Chondrocyte (in vitro differentiated cells): ENCODE data around the gene TM9SF2. TPM values are rescaled to one million over a fixed set of nuclear protein-coding genes. Genes with fewer than 3 reads are reported as not detected.

Experiments
- DNase-seq: peaks from one replicate; pipeline ENCODE4 v3.0.0; 2021; ENCODE audit warnings: mixed read lengths, low spot score
- H3K27ac Mint-ChIP-seq: one replicate; pipeline ENCODE4 v1.8.0; 2021; ENCODE audit warnings: mild to moderate bottlenecking, moderate library complexity, mixed read lengths; ENCODE audit not compliant: unreplicated experiment
- H3K27me3 Mint-ChIP-seq: 2 replicates; pipeline ENCODE4 v1.8.0; 2021; ENCODE audit warnings: low read depth, mixed read lengths
- H3K36me3 Mint-ChIP-seq: 2 replicates; pipeline ENCODE4 v1.8.0; 2021; ENCODE audit warnings: low read depth, mixed read lengths
- H3K4me1 Mint-ChIP-seq: 2 replicates; pipeline ENCODE4 v1.8.0; 2021; ENCODE audit warnings: low read depth, mild to moderate bottlenecking, mixed read lengths
- H3K4me3 Mint-ChIP-seq: one replicate; pipeline ENCODE4 v1.8.0; 2021; ENCODE audit warnings: mild to moderate bottlenecking, moderate library complexity, mixed read lengths; ENCODE audit not compliant: unreplicated experiment
- H3K9me3 Mint-ChIP-seq: 2 replicates; pipeline ENCODE4 v1.8.0; 2021; ENCODE audit warnings: low read depth, mixed read lengths
- total RNA-seq: library from RNA; stranded (reverse); gene quantifications from 3 replicates; pipeline ENCODE4 v1.2.1, GENCODE V29; 2021
- TF ChIP-seq, protein P1 (sequence below): fragments of 200-600 bp; sonication (generic); IDR thresholded peaks from 2 replicates; pipeline ENCODE4 v1.5.0; 2021; ENCODE audit warnings: antibody characterized with exemption, mild to moderate bottlenecking, moderate library complexity

Gene TM9SF2
- total RNA-seq, 1 donor from 2014 or later, result 125 TPM

DNA sequence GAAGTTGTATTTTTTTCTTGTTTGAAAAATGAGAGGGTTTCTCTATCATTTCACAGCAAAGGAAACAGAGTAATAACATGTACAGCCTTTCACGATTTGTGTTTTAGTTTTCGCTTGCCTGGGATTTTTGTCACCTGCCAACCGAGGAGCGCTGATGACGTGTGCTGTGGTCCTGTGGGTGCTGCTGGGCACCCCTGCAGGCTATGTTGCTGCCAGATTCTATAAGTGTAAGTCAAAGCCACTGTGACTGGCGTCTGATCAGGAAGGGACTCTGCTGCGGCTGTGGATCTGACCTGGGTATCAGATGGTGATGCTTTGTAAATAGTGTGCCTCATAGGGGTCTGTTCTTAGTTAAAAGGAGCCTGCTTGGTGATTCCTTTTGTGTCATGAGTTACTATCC, 45.6 kb downstream of the TM9SF2 start:
- no peaks in the 10 kb centered on the region for H3K9me3 Mint-ChIP-seq
- TF ChIP-seq, protein P1, sequence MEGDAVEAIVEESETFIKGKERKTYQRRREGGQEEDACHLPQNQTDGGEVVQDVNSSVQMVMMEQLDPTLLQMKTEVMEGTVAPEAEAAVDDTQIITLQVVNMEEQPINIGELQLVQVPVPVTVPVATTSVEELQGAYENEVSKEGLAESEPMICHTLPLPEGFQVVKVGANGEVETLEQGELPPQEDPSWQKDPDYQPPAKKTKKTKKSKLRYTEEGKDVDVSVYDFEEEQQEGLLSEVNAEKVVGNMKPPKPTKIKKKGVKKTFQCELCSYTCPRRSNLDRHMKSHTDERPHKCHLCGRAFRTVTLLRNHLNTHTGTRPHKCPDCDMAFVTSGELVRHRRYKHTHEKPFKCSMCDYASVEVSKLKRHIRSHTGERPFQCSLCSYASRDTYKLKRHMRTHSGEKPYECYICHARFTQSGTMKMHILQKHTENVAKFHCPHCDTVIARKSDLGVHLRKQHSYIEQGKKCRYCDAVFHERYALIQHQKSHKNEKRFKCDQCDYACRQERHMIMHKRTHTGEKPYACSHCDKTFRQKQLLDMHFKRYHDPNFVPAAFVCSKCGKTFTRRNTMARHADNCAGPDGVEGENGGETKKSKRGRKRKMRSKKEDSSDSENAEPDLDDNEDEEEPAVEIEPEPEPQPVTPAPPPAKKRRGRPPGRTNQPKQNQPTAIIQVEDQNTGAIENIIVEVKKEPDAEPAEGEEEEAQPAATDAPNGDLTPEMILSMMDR, result no peak
- peaks cover 38% of the 10 kb centered on the region for H3K36me3 Mint-ChIP-seq
- H3K4me1 Mint-ChIP-seq, result no peaks in the 10 kb centered on the region
- H3K4me3 Mint-ChIP-seq, result no peak overlapping the region
- no peak overlapping the region for H3K27ac Mint-ChIP-seq
- no peak for DNase-seq
- no peaks in the 10 kb centered on the region for H3K27me3 Mint-ChIP-seq

DNA sequence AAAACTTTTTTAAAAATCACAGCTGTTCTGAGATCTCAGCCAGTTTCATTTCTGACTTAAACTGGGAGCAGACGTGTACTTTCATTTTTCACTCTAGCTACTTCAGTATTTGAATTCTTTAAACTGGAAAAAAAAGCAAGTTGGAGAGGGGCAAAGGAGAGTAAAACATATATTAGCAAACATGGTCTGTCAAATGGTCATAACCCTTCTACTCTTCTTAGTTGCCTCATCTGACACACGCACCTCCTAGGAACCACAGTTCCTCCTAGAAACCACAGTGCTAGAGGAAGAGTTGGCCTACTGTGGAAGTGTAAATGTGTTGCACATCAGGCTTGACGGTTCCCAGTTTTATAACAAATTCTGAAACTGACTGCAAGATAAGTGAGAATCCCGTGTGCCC, 47.2 kb downstream of the TM9SF2 start:
- no peak overlapping the region for H3K27ac Mint-ChIP-seq
- no peak for DNase-seq
- peaks cover 5% of the 10 kb centered on the region for H3K4me1 Mint-ChIP-seq
- no peaks in the 10 kb centered on the region for H3K9me3 Mint-ChIP-seq
- peaks cover 31% of the 10 kb centered on the region for H3K36me3 Mint-ChIP-seq
- no peak overlapping the region for H3K4me3 Mint-ChIP-seq
- H3K27me3 Mint-ChIP-seq, result no peaks in the 10 kb centered on the region
- TF ChIP-seq, protein P1, result no peak

DNA sequence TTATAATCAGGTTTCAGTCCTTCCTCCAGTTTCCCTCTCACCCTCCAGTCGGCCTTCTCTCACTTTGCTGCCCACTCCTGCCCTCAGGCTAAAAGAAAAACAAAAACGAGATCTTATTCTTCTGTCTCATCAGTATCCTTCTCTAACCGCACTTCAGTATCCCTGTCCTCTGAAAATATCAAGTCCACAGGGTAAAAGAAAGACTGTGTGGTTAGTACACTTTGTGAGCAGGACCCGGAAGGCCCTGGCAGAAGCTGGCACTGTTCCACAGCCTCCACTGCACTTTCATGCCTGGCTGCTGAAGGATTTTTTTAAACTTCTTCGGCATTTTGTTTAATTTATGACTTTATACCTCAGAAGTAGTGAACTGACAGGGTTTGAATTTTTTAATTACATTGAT, 51.8 kb downstream of the TM9SF2 start:
- H3K27ac Mint-ChIP-seq, result peak overlapping the region; percentile 14
- DNase-seq, result no peak
- H3K9me3 Mint-ChIP-seq, result no peaks in the 10 kb centered on the region
- TF ChIP-seq, protein P1, result no peak
- no peaks in the 10 kb centered on the region for H3K27me3 Mint-ChIP-seq
- peaks cover 40% of the 10 kb centered on the region for H3K36me3 Mint-ChIP-seq
- no peak overlapping the region for H3K4me3 Mint-ChIP-seq
- peaks cover 7% of the 10 kb centered on the region for H3K4me1 Mint-ChIP-seq

DNA sequence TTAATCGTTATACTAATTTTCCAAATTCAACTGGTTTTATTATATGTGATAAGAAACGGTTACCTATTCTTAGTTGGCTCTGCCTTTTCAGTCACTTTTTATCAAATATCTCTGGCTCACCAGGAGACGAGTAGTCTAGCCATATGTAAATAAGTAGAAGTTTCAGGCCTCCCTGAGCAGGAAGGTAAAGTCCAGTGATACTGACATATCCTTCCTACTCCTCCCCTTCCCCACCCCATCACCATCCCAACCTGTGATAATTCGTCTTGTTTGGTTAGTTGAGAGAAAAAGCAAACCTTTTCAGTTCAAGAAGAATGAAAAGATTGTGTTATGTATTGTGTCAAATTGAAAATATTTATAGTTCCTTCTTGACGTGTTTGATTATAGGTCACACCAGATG, 53.9 kb downstream of the TM9SF2 start:
- H3K9me3 Mint-ChIP-seq, result no peaks in the 10 kb centered on the region
- TF ChIP-seq, protein P1, result no peak
- no peak for DNase-seq
- no peaks in the 10 kb centered on the region for H3K27me3 Mint-ChIP-seq
- peaks cover 37% of the 10 kb centered on the region for H3K36me3 Mint-ChIP-seq
- peaks cover 18% of the 10 kb centered on the region for H3K4me1 Mint-ChIP-seq
- no peak overlapping the region for H3K4me3 Mint-ChIP-seq
- no peak overlapping the region for H3K27ac Mint-ChIP-seq

DNA sequence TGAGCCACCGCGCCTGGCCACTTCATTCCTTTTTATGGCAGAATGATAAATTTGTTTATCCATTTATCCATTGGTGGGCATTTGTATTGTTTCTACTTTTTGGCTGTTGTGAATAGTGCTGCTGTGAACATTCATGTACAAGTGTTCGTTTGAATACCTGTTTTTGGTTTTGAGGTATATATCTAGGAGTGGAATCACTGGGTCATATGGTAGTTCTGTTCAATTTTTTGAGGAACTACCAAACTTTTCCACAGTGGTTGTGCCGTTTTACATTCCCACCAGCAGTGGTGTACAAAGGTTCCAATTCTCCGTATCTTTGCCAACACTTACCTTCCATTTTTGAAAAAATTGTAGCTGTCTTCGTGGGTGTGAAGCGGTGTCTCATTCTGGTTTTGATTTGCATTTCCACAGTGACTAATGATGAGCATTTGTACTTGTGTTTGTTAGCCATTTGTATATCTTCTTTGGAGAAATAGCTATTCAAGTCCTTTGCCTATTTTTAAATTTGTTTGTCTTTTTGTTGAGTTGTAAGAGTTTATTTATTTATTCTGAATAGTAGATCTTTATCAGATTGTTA, 55.7 kb downstream of the TM9SF2 start:
- H3K4me3 Mint-ChIP-seq, result no peak overlapping the region
- TF ChIP-seq, protein P1, result no peak
- H3K4me1 Mint-ChIP-seq, result peaks cover 18% of the 10 kb centered on the region
- peaks cover 31% of the 10 kb centered on the region for H3K36me3 Mint-ChIP-seq
- H3K9me3 Mint-ChIP-seq, result no peaks in the 10 kb centered on the region
- no peak for DNase-seq
- H3K27me3 Mint-ChIP-seq, result no peaks in the 10 kb centered on the region
- H3K27ac Mint-ChIP-seq, result no peak overlapping the region
